Naive thymus-derived CD8-positive, alpha-beta T cell (primary cell): ENCODE measurements around the gene GP2. TPM values are rescaled to one million over a fixed set of nuclear protein-coding genes. Genes with fewer than 3 reads are reported as not detected.

Experiments used
- ATAC-seq, 2 donors: fragments of 150-1000 bp; cut with Tn5 transposase in 1 of 2; sonication (Bioruptor Pico), chemical (Tn5 transposase) in 1 of 2; 1 replicate in 1 of 2; 2 replicates in 1 of 2; pipeline ENCODE4 v1.10.0; 2021; ENCODE audit warnings: mild to moderate bottlenecking in 2 of 2, moderate library complexity in 2 of 2
- POLR2A ChIA-PET: fragments of 350-600 bp; sonication (Branson Sonifier 250); formaldehyde crosslinking; loops from one replicate; lab custom pipeline; 2021; ENCODE audit warnings: antibody characterized with exemption; lab: Charles Lee
- DNase-seq, 10 donors: peaks; one replicate each; pipeline versions ENCODE4 v3.0.0 to v3.0.0-alpha.2; 2020 to 2022
- H3K27ac Mint-ChIP-seq, 10 donors: one replicate each; pipeline ENCODE4 v1.8.0; 2020 to 2022; ENCODE audit warnings: mild to moderate bottlenecking in 10 of 10, mixed read lengths in 10 of 10, moderate library complexity in 4 of 10, inconsistent platforms in 1 of 10
- H3K27me3 Mint-ChIP-seq, 5 donors: one replicate each; pipeline ENCODE4 v1.8.0; 2021 to 2022; ENCODE audit warnings: mixed read lengths in 5 of 5
- H3K36me3 Mint-ChIP-seq, 3 donors: one replicate each; pipeline ENCODE4 v1.8.0; 2020 to 2022; ENCODE audit warnings: mixed read lengths in 3 of 3, mild to moderate bottlenecking in 2 of 3, inconsistent platforms in 1 of 3
- H3K4me1 Mint-ChIP-seq, 4 donors: one replicate each; pipeline ENCODE4 v1.8.0; 2021 to 2022; ENCODE audit warnings: mixed read lengths in 4 of 4
- H3K4me3 Mint-ChIP-seq, 10 donors: one replicate each; pipeline ENCODE4 v1.8.0; 2020 to 2022; ENCODE audit warnings: mild to moderate bottlenecking in 10 of 10, mixed read lengths in 10 of 10, moderate library complexity in 6 of 10, inconsistent platforms in 1 of 10
- H3K9me3 Mint-ChIP-seq, 9 donors: one replicate each; pipeline ENCODE4 v1.8.0; 2020 to 2022; ENCODE audit warnings: mixed read lengths in 9 of 9, mild to moderate bottlenecking in 3 of 9, inconsistent platforms in 1 of 9, moderate library complexity in 1 of 9
- polyA plus RNA-seq, 3 donors: library from polyadenylated mRNA; unstranded; fragments of 300-500 nt; fragmentation: Illumina TruSeq; gene quantifications; one replicate each; pipeline ENCODE4 v1.2.3, GENCODE V29; 2021
- total RNA-seq, 8 experiments: library from RNA in 2 of 8; stranded (reverse) in 2 of 8; gene quantifications; one replicate each; pipeline ENCODE4 v1.2.3 and lab custom pipeline; 2021 to 2026

The GP2 gene
- total and polyA plus RNA-seq, 5 experiments from 2014 or later = not detected

DNA sequence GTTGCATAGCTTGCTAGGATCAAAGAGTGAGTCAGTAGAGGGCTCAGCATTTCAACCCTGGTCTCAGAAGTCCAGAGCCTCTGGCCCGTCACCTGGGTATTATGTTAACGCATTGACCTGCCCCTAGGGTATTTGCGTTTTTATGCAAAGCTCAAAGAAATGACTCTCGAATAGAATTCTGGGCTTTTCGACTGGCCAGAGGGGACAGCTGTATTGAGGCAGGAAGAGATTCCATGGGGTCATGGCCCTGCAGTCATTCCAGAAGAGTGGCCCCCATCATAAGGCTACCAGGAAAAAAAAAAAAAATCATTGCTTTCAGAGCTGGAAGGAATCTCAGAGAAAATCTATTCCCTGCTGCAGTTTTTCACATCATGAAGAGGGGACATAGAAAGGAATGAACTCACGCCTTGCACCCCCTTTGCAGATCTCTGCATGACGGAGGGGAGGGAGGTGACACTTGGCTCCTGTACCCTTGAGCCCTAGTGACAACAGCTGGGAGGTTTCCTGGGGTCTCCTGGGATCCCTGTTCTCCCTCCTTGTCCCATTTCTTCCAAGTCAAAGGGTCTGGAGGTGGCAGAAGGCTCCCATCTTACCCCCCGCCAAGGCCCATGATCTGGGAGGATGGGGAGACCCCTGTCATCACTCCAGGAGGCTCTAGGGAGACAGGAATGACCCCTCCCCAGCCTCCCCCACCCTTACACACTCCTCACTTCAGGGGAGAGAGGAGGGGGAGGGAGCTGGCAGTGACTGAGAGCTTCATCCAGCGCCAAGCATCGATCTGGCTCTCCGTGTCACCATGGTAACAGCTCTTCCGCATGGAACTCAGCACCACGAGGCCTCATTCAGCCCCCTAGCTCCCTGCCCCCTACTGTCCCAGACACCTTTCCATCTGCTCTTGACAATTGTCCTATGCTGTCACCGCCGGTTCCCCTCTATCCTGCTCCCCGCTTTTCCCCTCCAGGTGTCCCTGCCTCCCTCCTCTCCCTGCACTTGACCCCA, 35.8 kb downstream of the GP2 start:
- DNase-seq = no peak
- Mint-ChIP-seq H3K4me3 (no peak overlapping the region), H3K36me3 (no peaks in the 10 kb centered on the region), H3K27ac (no peak overlapping the region), H3K27me3 (peaks cover 1 to 20% (median 15%) of the 10 kb centered on the region in 5 donors), H3K9me3 (peaks cover 0 to 2% (median 0%) of the 10 kb centered on the region in 9 donors), H3K4me1 (no peaks in the 10 kb centered on the region)
- POLR2A ChIA-PET = no interaction called here
- no peak for ATAC-seq

DNA sequence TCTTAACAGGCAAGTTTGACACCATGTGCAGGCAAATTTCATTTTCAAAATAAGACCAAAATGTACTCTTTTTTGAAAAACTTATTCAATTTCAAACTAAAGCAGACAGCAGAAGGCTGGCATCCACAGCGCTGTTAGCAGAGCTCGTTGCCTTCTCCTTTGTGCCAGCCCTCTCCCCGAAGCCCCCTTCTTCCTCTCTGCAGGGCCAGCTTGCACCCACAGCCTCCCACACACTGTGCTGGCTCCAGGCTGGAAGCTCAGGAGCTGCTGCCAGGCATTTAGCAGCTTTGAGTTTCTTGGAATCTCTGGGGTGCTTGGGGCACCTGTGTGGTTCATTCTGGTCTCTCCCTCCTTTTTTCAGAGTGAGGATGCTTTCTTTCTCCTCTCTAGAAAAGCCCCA, 37.7 kb downstream of the GP2 start:
- peaks cover 1 to 20% (median 15%) of the 10 kb centered on the region in 5 donors for H3K27me3 Mint-ChIP-seq
- DNase-seq = no peak
- H3K4me3 Mint-ChIP-seq = no peak overlapping the region
- POLR2A ChIA-PET = no interaction called here
- H3K27ac Mint-ChIP-seq = no peak overlapping the region
- no peak for ATAC-seq
- peaks cover 0 to 14% (median 0%) of the 10 kb centered on the region in 9 donors for H3K9me3 Mint-ChIP-seq
- no peaks in the 10 kb centered on the region for H3K4me1 Mint-ChIP-seq
- H3K36me3 Mint-ChIP-seq = no peaks in the 10 kb centered on the region

DNA sequence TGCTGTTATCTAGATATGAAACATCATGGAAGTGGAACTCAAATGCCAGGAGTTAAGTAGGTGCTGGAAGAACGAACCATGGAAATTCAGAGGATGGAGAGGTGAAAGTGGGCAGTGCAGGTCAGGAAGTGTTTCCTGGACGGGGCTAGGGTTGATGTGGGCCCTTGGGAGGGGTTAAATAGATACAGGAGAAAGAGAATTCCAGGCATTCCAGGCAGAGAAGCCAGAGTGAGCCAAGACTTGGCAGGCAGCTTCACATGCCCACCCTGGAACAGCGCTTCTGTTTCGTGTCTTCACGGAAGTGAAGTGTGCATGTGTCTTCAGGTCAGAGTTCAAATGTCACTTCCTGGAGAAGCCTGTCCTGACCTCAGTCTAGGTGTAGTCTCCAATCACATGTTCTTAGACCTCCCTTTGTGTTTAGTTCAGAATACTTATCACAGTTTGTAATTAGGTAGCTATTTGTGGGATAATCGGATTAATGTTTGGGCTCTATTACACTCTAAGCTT, 41.3 kb downstream of the GP2 start:
- ATAC-seq (no peak), DNase-seq (no peak)
- POLR2A ChIA-PET = no interaction called here
- H3K9me3 Mint-ChIP-seq = peaks cover 0 to 19% (median 0%) of the 10 kb centered on the region in 9 donors
- no peaks in the 10 kb centered on the region for H3K36me3 Mint-ChIP-seq
- no peak overlapping the region for H3K4me3 Mint-ChIP-seq
- H3K4me1 Mint-ChIP-seq = no peaks in the 10 kb centered on the region
- no peak overlapping the region for H3K27ac Mint-ChIP-seq
- H3K27me3 Mint-ChIP-seq = peaks cover 1 to 16% (median 7%) of the 10 kb centered on the region in 5 donors

DNA sequence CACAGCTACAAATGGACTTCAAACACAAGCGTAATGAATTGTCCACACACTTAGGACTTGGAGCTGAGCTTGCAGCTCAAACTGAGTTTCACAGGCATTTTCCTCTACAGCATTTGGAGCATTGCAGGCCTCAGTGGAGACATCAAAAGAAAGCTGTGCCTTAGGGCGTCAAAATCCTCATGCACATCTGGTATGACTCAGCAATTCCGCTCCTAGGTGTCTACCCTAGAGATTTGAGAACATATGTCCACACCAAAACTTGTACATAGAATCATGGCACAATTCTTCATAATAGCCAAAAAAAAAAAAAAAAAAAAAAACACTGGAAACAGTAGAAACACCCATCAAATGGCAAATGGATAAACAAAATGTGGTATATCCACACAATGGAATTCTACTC, 47.1 kb downstream of the GP2 start:
- POLR2A ChIA-PET = no interaction called here
- Mint-ChIP-seq H3K4me3 (no peak overlapping the region), H3K9me3 (peaks cover 0 to 9% (median 3%) of the 10 kb centered on the region in 9 donors), H3K4me1 (no peaks in the 10 kb centered on the region), H3K27ac (no peak overlapping the region), H3K27me3 (peaks cover 5 to 31% (median 12%) of the 10 kb centered on the region in 5 donors), H3K36me3 (no peaks in the 10 kb centered on the region)
- DNase-seq (no peak), ATAC-seq (no peak)

GRCh38 chr16:20271893-20272292, 55.4 kb downstream of the GP2 start:
- POLR2A ChIA-PET = no interaction called here
- Mint-ChIP-seq H3K4me1 (no peaks in the 10 kb centered on the region), H3K27me3 (peaks cover 0 to 8% (median 1%) of the 10 kb centered on the region in 5 donors), H3K9me3 (peaks cover 0 to 11% (median 2%) of the 10 kb centered on the region in 9 donors), H3K27ac (no peak overlapping the region), H3K4me3 (no peak overlapping the region), H3K36me3 (no peaks in the 10 kb centered on the region)
- DNase-seq (no peak), ATAC-seq (no peak)

GRCh38 chr16:20268409-20268808, 58.9 kb downstream of the GP2 start:
- ATAC-seq = no peak
- DNase-seq = no peak
- Mint-ChIP-seq H3K4me3 (no peak overlapping the region), H3K9me3 (peaks cover 0 to 10% (median 2%) of the 10 kb centered on the region in 9 donors), H3K27me3 (peaks cover 0 to 7% (median 4%) of the 10 kb centered on the region in 5 donors), H3K36me3 (no peaks in the 10 kb centered on the region), H3K4me1 (no peaks in the 10 kb centered on the region), H3K27ac (no peak overlapping the region)
- POLR2A ChIA-PET = no interaction called here

DNA sequence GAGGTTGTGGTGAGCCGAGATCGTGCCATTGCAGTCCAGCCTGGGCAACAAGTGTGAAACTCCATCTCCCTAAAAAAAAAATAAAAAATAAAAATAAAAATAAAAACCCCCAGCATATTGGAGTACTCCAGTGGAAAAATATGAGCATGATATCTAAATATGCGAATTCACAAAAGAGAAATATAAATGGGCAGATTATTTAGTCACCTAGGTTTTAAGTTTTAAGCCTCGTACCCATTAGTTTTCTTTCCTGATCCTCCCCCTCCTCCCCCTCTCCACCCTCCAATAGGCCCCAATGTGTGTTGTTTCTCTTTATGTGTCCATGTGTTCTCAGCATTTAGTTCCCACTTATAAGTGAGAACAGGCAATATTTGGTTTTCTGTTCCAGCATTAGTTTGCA, 62.3 kb downstream of the GP2 start:
- H3K9me3 Mint-ChIP-seq = no peaks in the 10 kb centered on the region

DNA sequence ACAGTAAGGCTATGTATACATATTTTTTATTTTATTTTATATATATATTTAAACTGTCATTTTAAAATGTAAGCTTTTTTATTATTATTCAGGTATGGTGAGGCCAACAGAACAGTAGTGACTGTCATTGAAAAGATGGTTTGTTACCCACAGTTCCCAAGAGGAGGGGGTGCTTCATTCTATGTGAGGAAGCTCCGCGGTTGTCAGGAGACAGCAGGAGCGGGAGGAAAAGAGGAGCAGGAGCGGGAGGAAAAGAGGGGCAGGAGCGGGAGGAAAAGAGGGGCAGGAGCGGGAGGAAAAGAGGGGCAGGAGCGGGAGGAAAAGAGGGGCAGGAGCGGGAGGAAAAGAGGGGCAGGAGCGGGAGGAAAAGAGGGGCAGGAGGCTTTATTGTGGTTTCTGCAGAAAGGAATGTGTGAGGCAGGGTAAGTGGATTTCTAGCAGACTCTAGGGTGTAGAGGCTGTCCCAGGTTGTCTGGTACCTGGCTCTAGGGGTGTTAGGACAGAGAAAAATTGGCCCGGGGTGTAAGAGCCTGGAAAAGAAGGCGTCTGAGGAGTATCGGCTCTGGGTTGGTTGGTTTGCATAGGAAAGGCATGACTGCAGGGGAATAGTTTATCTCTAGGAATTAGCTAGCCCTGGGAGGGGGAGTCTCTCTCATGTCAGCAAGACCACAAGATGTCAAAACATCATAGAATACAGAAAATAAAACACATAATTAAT, 64.0 kb downstream of the GP2 start:
- Mint-ChIP-seq H3K27me3 (peaks cover 0 to 26% (median 14%) of the 10 kb centered on the region in 5 donors), H3K27ac (no peak overlapping the region), H3K4me3 (no peak overlapping the region), H3K4me1 (no peaks in the 10 kb centered on the region), H3K36me3 (peaks cover 0 to 9% (median 0%) of the 10 kb centered on the region in 3 donors), H3K9me3 (peaks cover 0 to 14% (median 0%) of the 10 kb centered on the region in 9 donors)
- ATAC-seq = no peak
- POLR2A ChIA-PET = no interaction called here
- DNase-seq = no peak

More for the DNA sequence above, 62.3 kb downstream of the GP2 start:
- H3K4me3 Mint-ChIP-seq = no peak overlapping the region
- DNase-seq = no peak
- no peaks in the 10 kb centered on the region for H3K36me3 Mint-ChIP-seq
- no peaks in the 10 kb centered on the region for H3K4me1 Mint-ChIP-seq
- H3K27ac Mint-ChIP-seq = no peak overlapping the region
- H3K27me3 Mint-ChIP-seq = peaks cover 0 to 18% (median 10%) of the 10 kb centered on the region in 5 donors
- ATAC-seq = no peak
- POLR2A ChIA-PET = no interaction called here

DNA sequence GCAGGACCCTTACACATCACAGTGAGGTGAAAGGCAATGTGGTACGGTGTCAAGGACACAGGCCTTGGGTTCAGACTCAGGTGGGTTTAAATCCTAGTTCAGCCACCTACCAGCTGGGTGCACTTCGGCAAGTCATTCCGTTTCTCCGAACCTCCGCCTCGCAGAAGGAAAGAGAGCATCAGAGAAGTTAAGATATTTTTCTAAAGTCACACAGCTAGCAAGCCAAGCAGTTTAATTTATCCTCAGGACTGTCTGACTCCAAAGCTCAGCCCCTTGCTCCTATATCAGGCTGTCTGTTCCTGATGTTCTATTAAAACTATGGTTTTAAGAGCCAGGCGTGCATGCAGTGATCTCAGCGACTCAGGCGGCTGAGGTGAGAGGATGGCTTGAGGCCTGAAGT, 65.1 kb downstream of the GP2 start:
- H3K4me1 Mint-ChIP-seq = no peaks in the 10 kb centered on the region
- POLR2A ChIA-PET = no interaction called here
- no peak overlapping the region for H3K4me3 Mint-ChIP-seq
- peaks cover 0 to 14% (median 0%) of the 10 kb centered on the region in 9 donors for H3K9me3 Mint-ChIP-seq
- peaks cover 0 to 27% (median 14%) of the 10 kb centered on the region in 5 donors for H3K27me3 Mint-ChIP-seq
- H3K36me3 Mint-ChIP-seq = peaks cover 0 to 9% (median 0%) of the 10 kb centered on the region in 3 donors
- ATAC-seq (no peak), DNase-seq (no peak)
- H3K27ac Mint-ChIP-seq = no peak overlapping the region

DNA sequence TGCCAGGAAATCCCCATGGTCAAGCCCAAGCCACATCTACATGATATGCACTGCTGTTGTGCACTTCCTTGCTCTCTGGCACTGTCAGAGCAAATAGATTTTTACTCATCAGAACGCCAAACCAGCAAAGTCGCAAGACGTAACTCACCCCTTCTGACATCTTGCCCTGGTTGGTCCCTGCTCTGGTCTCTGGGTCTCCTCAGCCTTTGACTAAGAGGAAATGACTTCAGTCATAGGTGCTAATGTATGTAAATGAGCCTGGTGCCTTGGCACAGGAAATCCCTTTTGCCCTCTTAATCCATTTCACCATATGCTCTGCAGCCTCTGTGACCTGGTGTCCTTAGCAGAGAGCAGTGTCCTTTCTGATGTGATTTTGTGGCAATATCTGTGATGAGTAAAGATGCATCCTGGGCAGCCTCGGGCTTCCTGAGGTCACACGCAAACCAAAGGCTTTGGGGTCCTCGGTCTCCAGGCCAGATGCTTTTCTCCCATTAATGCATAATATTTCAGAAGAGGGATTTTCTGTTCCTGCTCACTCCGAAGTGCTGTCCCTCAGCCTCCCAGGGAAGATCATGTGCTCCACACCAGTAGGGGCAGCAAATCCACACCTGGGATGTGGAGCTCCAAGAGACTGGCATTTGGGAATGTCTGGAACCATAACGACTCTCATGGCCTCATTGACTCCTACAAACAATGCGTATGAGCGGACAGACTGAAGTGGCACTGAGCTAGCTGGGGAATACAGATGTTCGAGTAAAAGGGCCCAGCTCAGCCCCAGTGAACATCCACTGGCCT, 66.9 kb downstream of the GP2 start:
- Mint-ChIP-seq H3K36me3 (peaks cover 0 to 9% (median 0%) of the 10 kb centered on the region in 3 donors), H3K4me3 (no peak overlapping the region), H3K9me3 (peaks cover 0 to 14% (median 1%) of the 10 kb centered on the region in 9 donors), H3K4me1 (no peaks in the 10 kb centered on the region), H3K27me3 (peaks cover 0 to 45% (median 14%) of the 10 kb centered on the region in 5 donors), H3K27ac (no peak overlapping the region)
- no peak for DNase-seq
- ATAC-seq = no peak
- POLR2A ChIA-PET = no interaction called here
